Neural cell (in vitro differentiated cells): ENCODE results near the gene GPNMB.

Experiments
- CTCF ChIP-seq: fragments of 450-650 bp; IDR thresholded peaks from 2 replicates; pipeline ENCODE4 v1.5.1; 2014; ENCODE audit warnings: antibody characterized with exemption, mild to moderate bottlenecking, moderate library complexity; ENCODE audit not compliant: poor library complexity, severe bottlenecking
- EZH2 ChIP-seq: fragments of 200-600, 300-800 bp; shearing (Covaris generic), sonication (generic); IDR thresholded peaks from 2 replicates; pipeline ENCODE4 v1.6.1; 2014; ENCODE audit warnings: antibody characterized with exemption, low read length, borderline replicate concordance, mild to moderate bottlenecking; ENCODE audit not compliant: insufficient read depth, poor library complexity, severe bottlenecking
- REST ChIP-seq: IDR thresholded peaks from 2 replicates; pipeline ENCODE4 v1.6.1; 2012; ENCODE audit warnings: borderline replicate concordance

- TF ChIP-seq REST (no peak), CTCF (no peak), EZH2 (no peak)
Measured at GRCh38 chr7:23237000-23237399, 9.6 kb upstream of the GPNMB start.
